Measurements from ENCODE around the gene TMEM164.
A peak's percentile ranks its signal among the peaks of the same experiment; 100 is the strongest.
"Not testable (repeated sequence)": the region's sequence is repeated elsewhere in the genome, so short reads cannot be mapped to it uniquely, and the experiment has no call there.

The TMEM164 gene

GRCh38 chrX:110153896-110154295, 151.0 kb downstream of the TMEM164 start:
- no peak for DNase-seq (ENCODE audit: low read depth, low spot score)
- no peak overlapping the region for H3K4me3 ChIP-seq (ENCODE audit: low read length)

DNA sequence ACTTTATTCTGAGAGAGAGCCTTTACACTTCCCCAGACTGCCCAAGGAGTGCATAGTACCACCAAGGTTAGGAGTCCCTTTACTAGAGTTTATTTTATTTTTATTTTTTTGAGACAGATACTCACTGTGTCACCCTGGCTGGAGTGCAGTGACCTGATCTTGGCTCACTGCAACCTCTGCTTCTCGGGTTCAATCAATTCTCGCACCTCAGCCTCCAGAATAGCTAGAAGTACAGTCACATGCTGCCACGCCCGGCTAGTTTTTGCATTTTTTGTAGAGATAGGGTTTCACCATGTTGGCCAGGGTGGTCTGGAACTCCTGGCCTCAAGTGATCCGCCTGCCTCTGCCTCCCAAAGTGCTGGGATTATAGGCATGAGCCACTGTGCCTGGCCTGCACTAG, 151.4 kb downstream of the TMEM164 start:
- not testable (repeated sequence) for DNase-seq (ENCODE audit: low read depth, low spot score); H3K4me3 ChIP-seq (ENCODE audit: low read length)

- H3K4me3 ChIP-seq (ENCODE audit: low read length): no peak overlapping the region
- DNase-seq (ENCODE audit: low read depth, low spot score): no peak
Observed at GRCh38 chrX:110155759-110156158, 152.8 kb downstream of the TMEM164 start.

DNA sequence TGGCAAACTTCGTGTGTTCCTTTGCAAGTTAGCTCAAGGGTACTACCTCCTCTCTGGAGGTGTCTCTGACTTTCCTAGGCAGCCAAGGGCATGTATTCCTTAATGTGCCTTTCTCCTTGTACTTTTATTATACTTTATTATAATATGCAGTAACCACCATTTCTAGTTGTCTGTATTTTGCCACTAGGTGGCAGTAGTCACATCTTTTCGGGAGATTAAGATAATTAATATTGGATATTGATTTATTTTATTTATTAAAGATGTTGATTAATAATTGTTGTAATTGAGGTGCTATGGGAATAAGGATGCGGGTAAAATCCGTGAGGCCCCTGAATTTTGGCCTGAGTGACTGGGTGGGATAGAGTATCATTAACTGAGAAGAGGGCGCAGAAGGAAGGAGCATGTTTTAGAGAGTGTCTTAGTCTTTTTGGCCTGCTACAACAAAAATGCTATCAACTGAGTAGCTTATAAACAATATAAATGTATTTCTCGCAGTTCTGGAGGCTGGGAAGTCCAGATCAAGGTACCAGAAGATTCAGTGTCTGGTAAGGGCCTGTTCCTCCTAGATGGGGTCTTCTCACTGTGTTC, 153.3 kb downstream of the TMEM164 start:
- H3K4me3 ChIP-seq (ENCODE audit: low read length): no peak overlapping the region
- no peak for DNase-seq (ENCODE audit: low read depth, low spot score)

GRCh38 chrX:110157444-110157843, 154.5 kb downstream of the TMEM164 start:
- no peak for DNase-seq (ENCODE audit: low read depth, low spot score)
- no peak overlapping the region for H3K4me3 ChIP-seq (ENCODE audit: low read length)

- DNase-seq (ENCODE audit: low read depth, low spot score): peak; percentile 21
- no peak overlapping the region for H3K4me3 ChIP-seq (ENCODE audit: low read length)
Observed at GRCh38 chrX:110159235-110159634, 156.3 kb downstream of the TMEM164 start.

GRCh38 chrX:110159865-110160264, 157.0 kb downstream of the TMEM164 start:
- no peak overlapping the region for H3K4me3 ChIP-seq (ENCODE audit: low read length)
- DNase-seq (ENCODE audit: low read depth, low spot score): no peak

DNA sequence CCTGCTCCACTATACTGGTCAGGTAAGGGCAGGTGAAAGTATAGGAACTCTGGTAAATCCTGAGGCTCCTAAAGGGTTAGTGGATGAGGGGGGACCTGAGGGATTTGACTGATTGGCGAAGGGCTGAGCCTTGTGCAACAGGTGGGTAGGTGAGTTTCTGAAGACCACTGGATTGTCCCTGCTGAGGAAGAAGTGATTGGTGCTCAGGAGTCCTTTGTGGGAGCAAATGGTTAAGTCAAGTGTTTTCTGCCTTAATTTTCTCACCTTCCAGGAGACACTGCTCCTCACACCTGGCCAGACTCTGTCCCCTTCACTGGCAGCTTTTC, 158.4 kb downstream of the TMEM164 start:
- DNase-seq (ENCODE audit: low read depth, low spot score): no peak
- H3K4me3 ChIP-seq (ENCODE audit: low read length): no peak overlapping the region

- no peak for DNase-seq (ENCODE audit: low read depth, low spot score)
- H3K4me3 ChIP-seq (ENCODE audit: low read length): no peak overlapping the region
Observed at GRCh38 chrX:110162131-110162530, 159.2 kb downstream of the TMEM164 start.

- H3K4me3 ChIP-seq (ENCODE audit: low read length): no peak overlapping the region
- DNase-seq (ENCODE audit: low read depth, low spot score): no peak
Observed at GRCh38 chrX:110162867-110163266, 160.0 kb downstream of the TMEM164 start.

GRCh38 chrX:110163488-110163887, 160.6 kb downstream of the TMEM164 start:
- no peak overlapping the region for H3K4me3 ChIP-seq (ENCODE audit: low read length)
- DNase-seq (ENCODE audit: low read depth, low spot score): no peak

DNA sequence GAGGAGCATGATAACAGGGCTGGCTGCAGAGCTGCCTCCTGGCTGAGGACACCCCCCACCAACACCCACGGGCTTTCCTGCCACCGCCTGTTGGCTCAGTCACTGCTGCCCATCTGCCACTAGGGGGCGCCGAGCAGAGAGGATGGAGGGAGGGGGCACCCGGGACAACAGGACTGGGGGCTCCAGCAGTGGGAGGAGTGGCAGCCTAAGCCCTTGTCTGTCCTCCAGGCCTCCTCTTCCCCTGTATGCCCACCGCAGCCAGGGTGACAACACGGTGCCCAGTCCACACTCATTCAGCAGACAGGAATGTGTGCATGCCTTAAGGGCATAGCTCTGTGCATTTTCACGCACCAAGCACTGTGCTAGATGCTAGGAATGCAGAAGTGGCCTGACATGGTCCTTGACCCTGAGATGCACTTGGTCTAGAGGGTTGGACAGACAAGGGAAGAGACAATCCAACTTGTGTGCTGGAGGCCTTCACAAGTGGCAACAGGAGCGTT, 165.1 kb downstream of the TMEM164 start:
- no peak for DNase-seq (ENCODE audit: low read depth, low spot score)
- no peak overlapping the region for H3K4me3 ChIP-seq (ENCODE audit: low read length)

GRCh38 chrX:110168585-110168984, 165.7 kb downstream of the TMEM164 start:
- no peak for DNase-seq (ENCODE audit: low read depth, low spot score)
- no peak overlapping the region for H3K4me3 ChIP-seq (ENCODE audit: low read length)

GRCh38 chrX:110170029-110170428, 167.1 kb downstream of the TMEM164 start:
- DNase-seq (ENCODE audit: low read depth, low spot score): no peak
- H3K4me3 ChIP-seq (ENCODE audit: low read length): no peak overlapping the region

DNA sequence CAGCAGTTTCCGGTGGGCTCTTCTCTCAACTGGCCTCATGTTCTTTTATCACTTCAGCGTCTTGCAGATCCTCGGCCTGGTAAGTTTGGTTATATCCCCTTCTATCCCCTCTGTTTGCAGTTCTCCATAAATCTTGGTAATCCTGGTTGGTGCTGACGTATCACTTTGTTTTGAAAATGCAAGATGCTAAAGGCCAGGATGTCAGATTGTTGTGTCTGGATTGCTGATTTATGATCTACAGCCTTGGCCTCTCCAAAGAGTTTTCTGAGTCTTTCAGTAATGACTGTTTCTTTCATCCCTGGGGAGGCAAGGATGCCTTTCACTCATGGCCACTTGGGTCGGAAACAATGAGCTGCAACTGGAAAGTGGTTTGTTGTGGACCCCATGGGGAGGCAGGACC, 168.5 kb downstream of the TMEM164 start:
- DNase-seq (ENCODE audit: low read depth, low spot score): no peak
- H3K4me3 ChIP-seq (ENCODE audit: low read length): no peak overlapping the region

- no peak overlapping the region for H3K4me3 ChIP-seq (ENCODE audit: low read length)
- DNase-seq (ENCODE audit: low read depth, low spot score): no peak
Observed at GRCh38 chrX:110172215-110172614, 169.3 kb downstream of the TMEM164 start.

DNA sequence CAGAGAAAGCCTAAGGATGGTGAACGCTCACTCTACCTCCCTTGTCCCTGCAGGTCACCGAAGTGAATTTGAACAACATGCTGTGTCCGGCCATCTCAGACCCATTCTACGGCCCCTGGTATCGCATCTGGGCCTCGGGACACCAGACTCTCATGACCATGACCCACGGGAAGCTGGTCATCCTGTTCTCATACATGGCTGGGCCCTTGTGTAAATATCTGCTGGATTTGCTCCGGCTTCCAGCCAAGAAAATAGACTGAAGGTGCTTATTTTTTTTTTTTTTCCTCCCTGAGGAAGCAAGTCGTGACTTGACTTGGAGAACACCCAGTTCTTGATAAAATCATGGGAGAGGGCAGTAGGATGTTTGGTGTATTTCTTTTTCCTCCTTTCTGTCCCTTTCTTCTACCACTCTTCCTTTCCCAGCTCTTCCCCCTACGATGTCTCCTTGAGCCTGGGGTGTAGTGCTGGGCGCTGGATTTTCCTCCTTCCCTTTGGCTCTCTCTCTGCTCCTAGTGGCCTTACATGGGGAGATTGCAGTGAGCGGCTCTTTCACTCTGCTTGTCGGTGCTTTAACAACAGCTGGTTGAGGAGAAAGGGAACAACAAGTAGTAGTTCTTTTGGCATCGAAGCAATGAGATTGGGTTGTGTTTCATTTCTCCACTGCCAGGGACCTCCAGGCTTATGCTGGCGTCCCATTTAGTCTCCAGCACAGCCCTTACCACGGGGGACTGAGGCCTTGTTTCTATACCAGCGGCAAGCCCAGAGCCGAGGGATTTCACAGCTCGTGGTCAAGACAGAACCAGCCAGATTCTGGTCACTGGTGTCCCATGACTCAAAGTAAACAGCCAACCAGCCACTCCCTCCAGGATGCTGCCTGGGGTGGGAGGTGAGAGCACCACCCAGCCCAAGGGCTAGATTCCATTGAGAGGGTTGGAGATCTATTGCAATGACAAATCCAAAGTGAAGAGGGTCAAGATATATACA, 170.6 kb downstream of the TMEM164 start:
- H3K4me3 ChIP-seq (ENCODE audit: low read length): no peak overlapping the region
- DNase-seq (ENCODE audit: low read depth, low spot score): no peak

DNA sequence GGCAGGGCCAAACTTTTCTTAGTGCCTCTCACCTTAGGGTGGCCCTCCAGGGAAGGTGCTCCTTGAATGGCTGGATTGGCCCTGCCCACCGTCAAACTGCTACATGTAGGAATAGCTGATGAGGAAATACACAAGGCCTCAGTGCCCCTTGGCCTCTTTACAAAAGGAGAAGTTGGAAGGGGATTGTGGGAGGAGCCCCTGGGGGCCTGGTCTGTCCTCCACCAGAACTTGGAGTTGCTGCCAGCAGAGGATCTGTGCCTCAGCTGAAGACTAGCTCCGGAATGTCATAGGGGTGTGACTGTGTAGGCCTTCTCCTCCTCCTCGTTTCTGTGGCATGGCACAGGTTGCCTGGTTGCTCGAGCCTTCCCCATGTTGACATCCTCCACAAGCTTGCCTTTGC, 172.2 kb downstream of the TMEM164 start:
- no peak overlapping the region for H3K4me3 ChIP-seq (ENCODE audit: low read length)
- no peak for DNase-seq (ENCODE audit: low read depth, low spot score)

GRCh38 chrX:110175696-110176095, 172.8 kb downstream of the TMEM164 start:
- no peak overlapping the region for H3K4me3 ChIP-seq (ENCODE audit: low read length)

GRCh38 chrX:110178179-110178865, 175.4 kb downstream of the TMEM164 start:
- no peak overlapping the region for H3K4me3 ChIP-seq (ENCODE audit: low read length)
- no peak for DNase-seq (ENCODE audit: low read depth, low spot score)

More at GRCh38 chrX:110175696-110176095, 172.8 kb downstream of the TMEM164 start:
- no peak for DNase-seq (ENCODE audit: low read depth, low spot score)

All from Jurkat, Clone E6-1 (cell line).